GM18507 (cell line): ENCODE measurements around the gene ESRRG.
"Not testable (repeated sequence)": the region's sequence is repeated elsewhere in the genome, so short reads cannot be mapped to it uniquely, and the experiment has no call there.

ENCODE experiments used
- DNase-seq: peaks from one replicate; pipeline ENCODE4 v3.0.0; 2011; ENCODE audit warnings: low read depth; ENCODE audit not compliant: insufficient read length; ENCODE audit errors: extremely low spot score
- FAIRE-seq: peaks from 2 replicates; lab custom pipeline; 2011; peaks lifted over from hg19 to GRCh38; lab: Jason Lieb, UNC

ESRRG gene

DNA sequence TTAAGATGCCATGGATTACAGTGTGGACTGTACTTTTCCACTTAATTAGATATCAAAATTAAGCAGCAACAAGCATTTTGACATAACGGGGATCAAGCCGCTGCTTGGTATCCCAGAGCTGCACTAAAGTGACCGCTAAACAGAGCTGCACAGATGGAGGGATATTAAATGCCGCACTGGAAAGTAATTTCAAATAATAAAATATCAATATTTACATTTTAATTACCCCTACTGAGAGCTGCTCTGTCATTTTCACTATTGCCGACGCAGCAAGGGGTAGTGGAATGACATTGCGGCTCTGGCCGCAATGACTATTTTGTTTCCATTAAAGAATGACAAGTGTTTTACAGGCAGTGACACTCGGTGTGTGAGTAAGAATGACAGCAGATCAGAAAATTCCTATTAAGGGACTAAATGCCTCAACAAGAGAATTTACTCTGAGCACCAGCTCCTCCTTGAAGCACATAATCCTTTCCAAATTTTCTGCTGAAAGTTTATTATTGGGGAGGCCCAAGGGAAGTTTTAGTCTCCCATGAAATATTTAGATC, 190.9 kb downstream of the ESRRG start:
- no peak for DNase-seq
- FAIRE-seq: no peak

DNA sequence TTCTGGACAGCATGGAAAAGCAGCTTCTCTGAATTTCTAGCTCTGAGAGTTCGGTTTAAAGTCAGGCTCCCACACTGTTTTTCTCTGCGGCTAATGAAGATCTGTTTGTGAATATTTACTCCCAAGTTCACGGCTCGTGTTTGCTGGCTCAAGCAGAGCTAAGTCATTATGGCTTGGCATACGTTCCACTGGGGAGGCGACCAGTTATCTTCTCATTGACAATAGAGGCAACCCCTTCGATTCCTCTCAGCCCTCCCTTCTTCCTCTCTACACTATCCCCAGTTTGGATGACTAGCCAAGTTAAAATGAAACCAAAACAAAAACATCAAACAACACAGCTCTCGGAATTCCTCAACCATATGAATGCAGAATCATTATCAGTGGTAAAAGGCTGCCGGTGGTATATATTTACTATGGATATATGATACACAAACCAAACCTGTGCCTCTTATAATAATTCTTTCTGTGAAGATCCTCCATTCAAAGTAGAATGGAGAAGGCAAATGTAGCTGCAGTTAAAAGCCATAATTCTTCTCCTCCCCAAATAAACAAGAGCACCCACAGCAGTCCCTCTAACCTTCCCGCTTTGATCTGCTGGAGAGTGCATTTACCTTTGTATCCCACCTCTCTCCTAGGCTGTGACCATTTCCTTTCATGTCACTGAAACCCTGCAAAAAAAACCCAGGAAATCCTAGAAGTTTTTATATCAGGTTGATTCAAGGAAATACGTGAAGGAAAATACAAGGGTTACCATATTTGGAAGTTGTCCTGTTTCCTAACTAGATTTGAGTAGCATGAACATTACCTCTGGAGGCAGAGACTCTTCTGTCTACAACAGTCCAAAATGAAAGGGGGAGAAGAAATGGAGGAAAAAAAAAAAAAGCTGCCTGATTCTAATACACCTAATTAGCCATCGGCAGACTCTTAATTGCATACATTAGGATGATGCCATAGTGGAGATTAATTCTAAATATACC, 191.7 kb downstream of the ESRRG start:
- peak; percentile 60 for FAIRE-seq
- no peak for DNase-seq

DNA sequence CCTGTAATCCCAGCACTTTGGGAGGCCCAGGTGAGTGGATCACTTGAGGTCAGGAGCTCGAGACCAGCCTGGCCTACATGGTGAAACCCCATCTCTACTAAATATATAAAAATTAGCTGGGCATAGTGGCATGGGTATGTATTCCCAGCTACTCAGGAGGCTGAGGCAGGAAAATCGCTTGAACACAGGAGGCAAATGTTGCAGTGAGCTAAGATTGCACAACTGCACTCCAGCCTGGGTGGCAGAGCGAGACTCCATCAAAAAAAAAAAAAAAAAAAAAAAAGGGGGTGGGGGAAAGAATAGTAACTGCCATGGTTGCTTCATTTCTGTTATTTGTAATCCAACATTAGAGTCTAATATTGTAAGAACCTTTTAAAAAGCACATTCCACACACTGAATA, 193.4 kb downstream of the ESRRG start:
- not testable (repeated sequence) for FAIRE-seq, DNase-seq

DNA sequence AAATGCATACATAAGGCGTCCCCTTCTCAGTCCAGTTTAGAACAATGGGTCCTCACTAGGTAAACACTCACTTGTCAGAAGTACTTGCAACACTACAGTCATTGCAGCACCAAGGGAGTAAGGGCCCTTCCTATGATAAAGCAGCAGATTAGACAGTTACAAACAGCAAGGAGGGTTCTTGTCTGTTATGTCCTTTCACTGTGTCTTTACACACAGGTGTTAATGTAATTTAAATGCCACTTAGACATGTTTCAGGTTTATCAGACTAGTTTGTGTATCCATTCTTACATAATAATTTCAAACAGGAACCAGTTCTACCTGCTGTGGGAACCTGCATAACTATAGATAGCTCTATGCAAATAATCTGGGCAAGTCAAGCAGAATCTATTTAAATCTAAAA, 194.4 kb downstream of the ESRRG start:
- FAIRE-seq (peak; percentile 29), DNase-seq (no peak)

DNA sequence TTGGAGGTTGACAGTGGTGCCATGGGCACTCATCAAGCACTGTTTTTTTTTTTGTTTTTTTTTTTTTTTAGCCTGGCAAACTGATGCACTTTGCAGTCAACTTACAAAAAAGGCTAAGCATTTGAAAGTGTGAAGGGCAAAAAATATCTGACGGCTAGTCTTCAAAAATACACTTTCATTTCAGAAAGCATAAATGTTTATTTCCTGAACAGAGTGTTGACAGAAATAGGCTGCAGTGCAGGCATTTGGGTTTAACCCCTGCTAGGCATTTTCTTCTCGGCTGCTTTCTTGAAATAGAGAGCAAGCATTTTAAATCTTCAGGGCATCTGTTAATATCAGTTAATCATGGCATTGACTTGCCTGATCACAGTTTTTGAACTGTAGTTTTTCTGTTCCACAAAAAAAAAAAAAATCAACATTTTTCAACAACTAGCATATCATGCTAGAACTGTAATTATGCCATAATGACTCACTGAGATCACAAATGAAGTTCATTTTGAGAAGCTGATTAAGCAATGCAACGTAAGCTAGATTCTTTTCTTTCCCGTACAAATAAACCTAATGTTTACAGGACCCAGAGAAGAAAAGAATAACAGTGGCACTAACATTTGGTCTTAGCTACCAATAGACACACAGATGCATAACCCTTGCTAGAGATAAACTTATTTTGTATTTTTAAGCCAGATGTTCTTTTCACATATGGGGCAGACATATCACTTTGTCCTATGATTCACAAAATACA, 199.6 kb downstream of the ESRRG start:
- FAIRE-seq (no peak), DNase-seq (no peak)

DNA sequence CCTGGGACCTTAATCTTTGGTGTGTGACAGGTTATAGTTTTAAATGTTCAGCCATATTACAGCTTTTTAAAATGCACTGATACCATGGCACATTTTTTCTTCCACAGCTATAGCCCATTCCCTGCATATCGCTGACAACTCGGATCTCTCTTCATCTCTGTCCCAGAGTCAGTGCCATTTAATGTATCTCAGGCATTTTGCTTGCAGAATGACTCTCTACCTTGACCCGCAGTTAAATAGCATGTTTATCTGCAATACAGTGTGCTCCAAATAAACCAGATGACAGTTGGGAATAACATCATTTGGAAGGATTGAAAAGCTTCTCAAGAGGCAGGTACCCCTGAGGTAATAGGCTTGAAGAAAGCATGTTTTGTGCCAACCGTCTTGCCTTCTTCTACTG, 200.2 kb downstream of the ESRRG start:
- no peak for DNase-seq
- no peak for FAIRE-seq

DNA sequence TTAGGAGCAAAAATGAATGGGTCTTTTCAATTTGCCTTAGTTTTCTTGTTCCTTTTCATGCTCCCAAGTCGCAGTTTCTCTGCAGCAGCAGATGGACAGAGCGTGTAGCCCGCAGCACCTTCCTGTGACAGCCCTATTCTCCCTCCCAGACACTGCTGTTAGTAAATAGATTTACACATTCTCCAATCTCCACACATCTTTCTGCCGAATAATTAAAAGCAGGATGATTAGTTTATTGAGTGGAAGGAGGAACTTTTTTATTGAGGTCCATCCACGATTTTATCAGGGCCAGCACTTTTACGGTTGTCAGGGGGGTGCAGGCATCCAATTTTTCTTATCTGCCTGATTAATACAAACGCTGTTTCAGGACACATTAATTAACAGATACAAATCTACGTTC, 201.8 kb downstream of the ESRRG start:
- FAIRE-seq: no peak
- no peak for DNase-seq

DNA sequence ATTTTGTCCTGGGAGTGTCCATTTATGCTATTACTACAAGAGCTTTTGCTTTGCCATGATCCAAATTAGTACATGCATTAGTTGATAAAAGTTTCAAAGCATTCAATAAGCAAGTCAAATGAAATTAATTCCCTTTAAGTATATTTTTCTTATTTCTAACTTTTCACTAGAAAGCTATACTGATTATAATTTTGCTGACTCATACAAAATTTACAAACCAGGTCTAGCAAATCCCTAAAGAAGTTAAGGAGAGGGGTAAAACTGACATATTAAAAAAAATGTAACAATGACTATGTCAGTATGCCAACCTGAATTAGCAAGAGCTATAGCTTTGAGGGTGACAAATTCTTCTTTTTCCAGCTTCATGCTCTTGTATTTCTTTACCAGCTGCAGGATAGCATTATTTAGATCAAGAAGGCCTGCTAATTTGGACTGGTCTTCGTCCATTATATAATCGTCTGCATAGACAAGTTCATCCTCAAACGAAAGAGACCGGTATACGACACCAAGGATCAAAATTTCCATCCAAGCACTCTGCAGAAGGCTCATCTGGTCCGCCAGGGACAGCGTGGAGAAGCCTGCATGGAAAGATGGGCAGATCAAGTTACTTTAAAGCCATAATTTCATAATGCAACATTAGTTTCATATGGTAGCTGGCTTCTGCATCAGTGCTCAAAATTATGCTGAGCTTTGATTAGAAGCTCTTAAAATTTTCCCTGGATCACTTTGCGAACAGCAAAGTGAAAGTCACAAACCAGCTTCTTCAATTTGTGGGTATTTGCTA, 204.2 kb downstream of the ESRRG start:
- no peak for FAIRE-seq
- no peak for DNase-seq

DNA sequence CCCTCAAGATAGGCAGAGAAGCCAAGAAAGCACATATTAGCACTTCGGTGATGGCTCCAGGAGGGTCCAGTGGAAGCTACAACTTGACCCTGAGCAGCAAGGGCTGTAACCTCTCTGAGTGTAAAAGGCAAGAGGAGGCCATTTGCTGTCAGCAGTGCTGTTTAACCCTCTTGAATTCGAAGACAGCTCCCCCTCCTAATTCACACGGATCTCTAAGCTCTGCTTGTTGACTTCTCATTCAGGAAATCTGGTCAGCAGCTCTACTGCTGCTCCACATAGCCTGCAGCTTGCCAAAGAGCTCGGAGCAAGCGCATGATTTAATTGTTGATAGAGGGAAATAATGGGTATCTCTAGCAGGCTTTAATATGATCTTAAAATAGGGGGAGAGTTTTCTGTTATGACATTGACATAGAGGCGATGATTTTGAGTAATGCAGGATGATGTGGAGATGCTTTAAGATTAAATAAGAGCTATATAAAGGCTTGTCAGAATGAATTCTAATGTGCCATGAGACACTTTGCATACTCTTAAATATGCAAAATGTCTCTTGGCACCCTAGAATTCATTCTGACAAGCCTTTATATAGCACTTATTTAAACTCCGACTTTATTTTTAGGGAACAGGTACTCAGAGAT, 220.6 kb downstream of the ESRRG start:
- FAIRE-seq (no peak), DNase-seq (no peak)

DNA sequence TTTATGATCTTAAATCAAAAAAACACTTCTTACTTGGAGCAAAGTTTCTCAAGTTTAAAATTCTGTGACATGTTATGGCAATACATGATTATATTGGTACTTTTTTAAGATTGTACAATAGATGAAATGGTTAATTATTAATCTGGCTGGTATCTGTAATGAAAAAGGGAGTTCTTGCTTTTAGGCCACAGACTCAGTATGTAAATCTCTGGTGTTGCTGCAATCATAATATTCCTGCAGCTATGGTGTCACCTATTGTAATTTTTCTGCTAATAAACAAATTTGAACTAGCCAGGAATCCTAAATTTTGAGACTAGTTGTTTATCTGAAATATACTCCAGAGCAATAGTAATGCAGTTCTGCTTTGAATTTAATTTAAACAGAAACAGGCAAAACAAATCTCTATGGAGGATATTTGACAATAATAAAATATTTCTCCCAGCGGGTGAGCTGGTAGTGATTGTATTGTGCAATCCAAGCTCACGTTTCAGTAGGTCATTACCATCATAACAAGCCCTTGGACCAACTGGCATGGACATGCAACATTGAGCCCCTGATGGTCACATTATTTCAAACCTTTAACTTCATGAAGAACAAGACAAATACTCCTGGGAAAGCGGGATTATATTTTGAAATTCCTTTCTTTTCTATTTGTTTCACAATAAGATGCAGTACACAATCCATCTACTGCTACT, 222.8 kb downstream of the ESRRG start:
- no peak for DNase-seq
- FAIRE-seq: no peak

DNA sequence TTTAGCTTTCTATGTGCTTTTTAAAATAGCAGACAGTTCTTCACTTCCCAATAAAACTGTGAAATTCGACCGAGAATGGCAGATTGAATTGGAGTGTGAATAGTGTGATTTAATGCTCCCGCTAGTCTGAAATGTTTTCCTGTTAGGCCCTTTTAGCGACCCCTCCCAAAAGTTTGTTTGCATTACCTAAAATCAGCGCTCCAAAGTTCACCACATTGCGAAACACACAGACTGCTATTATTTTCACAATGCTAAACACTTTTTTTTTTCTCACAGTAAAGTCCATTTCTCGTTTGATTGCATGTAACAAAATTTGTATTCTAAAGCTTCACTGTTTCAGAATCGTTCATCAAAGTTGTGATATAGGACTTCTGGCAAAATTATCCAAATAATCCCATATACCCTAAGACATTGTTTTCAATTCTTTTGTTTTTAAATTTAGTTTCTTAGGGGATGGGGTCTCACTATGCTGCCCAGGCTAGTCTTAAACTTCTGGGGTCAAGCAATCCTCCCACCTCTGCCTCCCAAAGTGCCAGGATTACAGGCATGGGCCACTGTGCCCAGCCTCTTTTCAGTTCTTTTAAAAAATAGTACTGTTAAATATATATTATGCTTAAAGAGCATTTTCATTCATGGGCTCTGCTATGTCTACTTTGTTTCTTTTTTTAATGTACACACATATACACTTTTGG, 223.5 kb downstream of the ESRRG start:
- FAIRE-seq (no peak), DNase-seq (no peak)

DNA sequence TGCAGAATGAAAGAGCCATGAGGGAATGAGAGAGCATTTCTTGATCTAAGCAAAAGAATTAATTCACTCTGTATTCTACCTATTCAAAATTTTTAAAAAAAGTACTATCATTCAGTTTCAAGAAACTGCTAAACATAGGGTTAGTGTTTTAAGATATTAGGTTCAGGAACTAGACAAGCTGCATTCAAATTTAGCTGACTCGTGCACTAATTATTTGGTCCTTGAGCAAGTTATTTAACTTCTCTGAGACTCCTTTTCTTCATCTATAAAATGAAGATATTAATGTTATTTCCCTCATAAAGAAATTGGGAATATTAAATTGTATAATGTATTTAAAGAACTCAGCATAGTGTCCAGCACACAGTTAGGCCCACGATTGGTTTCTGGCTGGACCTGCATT, 225.0 kb downstream of the ESRRG start:
- DNase-seq: no peak
- no peak for FAIRE-seq

DNA sequence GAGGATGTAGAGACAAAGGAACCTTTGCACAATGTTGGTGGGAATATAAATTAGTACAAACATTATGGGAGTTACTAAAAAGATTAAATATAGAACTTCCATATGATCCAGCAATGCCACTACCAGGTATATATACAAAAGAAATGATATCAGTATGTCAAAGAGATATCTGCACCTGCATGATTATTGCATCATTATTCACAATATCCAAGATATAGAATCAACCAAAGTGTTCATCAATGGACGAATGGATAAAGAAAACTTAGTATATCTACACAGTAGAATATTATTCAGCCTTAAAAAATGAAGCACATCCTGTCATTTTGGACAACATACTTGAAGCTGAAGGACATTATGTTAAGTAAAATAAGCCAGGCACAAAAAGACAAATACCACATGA, 238.2 kb downstream of the ESRRG start:
- DNase-seq: no peak
- no peak for FAIRE-seq

DNA sequence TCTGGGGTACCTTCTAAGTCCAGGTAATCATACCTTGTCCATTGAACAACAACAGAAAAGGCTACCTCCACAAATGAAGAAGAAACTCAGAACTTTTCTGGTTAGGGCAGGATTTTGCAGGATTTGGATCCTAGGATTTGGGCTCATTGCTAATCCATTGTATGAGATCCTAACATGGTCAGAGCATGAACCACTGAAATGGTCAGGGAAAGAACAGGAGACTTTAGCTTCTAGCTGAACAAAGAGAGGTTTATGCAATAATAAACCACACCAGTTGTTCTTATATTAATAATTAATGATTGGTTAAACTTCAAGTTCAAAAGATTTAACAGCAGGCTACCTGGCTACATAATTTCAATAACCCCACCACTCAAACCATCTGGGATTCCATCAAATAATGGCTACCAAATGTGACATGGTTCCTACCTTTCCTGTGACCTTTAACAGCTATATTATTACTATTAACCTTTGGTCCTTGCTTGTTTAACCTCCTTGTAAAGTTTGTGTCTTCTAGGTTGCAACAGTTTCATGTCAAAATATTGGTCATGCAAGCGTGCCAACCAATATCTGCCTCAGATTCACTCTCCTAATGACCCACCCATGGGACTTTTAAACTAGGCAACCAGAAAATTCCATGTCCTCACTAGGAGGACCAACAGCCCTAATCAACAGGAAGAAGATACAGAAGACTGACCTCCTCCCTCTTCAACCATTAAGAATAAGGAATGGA, 239.4 kb downstream of the ESRRG start:
- FAIRE-seq (no peak), DNase-seq (no peak)

DNA sequence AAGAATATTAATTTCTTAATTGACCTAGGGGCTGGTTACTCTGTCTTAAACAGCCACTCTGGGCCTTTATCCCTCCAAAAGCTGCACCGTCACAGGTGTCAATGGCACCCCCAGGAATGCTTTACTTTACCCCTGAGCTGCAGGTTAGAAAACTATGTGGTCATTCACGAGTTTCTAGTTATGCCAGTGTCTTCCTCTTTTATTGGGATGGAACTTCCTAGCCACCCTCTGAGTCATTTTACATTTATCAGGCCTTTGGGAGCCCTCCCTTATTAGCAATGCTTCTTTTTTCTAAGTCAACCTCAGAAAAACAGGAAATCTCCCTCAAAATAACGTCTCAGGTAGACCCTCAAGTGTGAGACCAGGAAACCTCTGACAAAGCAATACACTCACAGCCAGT, 240.6 kb downstream of the ESRRG start:
- DNase-seq (no peak), FAIRE-seq (no peak)

DNA sequence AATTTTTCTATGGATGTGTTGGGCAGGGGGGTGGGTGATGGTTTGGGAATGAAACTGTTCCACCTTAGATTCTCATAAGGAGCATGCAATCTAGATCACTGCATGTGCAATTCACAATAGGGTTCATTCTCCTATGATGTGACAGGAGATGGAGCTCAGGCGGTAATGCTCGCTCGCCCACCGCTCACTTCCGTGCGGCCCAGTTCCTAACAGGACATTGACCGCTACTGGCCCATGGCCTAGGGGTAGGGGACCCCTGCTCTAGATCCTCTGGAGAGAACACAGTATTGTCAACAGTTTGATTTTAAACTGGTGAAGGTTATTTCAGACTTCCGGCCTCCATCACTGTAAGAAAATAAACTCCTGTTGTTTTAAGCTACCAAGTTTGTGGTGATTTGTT, 245.0 kb downstream of the ESRRG start:
- no peak for FAIRE-seq

DNA sequence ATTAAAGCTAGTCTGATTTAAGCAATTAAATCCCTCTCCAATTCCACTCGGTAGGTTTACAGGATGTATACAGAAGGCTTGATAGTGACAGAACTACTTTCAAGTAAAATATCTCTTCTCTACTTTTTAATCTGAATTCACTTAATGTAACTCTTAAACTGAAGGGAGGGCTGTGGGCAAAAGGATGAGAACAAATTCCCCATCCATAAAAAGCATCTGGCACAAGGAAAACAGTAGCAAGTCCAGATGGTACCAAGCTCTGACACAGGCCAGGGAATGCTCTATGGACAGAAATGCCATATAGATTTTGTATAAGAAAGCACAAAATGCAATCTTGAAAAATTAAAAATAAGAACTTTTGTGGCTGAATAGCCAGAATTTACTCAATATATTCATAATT, 246.9 kb downstream of the ESRRG start:
- FAIRE-seq (no peak), DNase-seq (no peak)

More for the DNA sequence above, 245.0 kb downstream of the ESRRG start:
- no peak for DNase-seq
